T-helper 1 cell treated with Interleukin-12 subunit alpha and Interleukin-12 subunit beta and Interleukin-4 antibody, amounts not matched to agents 30 μg/mL and 1 μg/mL, for 36 hours (primary cell): ENCODE results near the gene HMGXB4.
"Not testable (repeated sequence)": the region's sequence is repeated elsewhere in the genome, so short reads cannot be mapped to it uniquely, and the experiment has no call there.

ENCODE experiments used
- H3K27ac Mint-ChIP-seq: one replicate; pipeline ENCODE4 v1.8.0; 2021; ENCODE audit warnings: mild to moderate bottlenecking, mixed read lengths
- H3K27me3 Mint-ChIP-seq: one replicate; pipeline ENCODE4 v1.8.0; 2021; ENCODE audit warnings: low read depth, mixed read lengths
- H3K36me3 Mint-ChIP-seq: one replicate; pipeline ENCODE4 v1.8.0; 2021; ENCODE audit warnings: low read depth, mixed read lengths
- H3K4me1 Mint-ChIP-seq: one replicate; pipeline ENCODE4 v1.8.0; 2021; ENCODE audit warnings: low read depth, mixed read lengths
- H3K4me3 Mint-ChIP-seq: one replicate; pipeline ENCODE4 v1.8.0; 2021; ENCODE audit warnings: mild to moderate bottlenecking, moderate library complexity, mixed read lengths
- H3K9me3 Mint-ChIP-seq: one replicate; pipeline ENCODE4 v1.8.0; 2021; ENCODE audit warnings: mixed read lengths

The HMGXB4 gene

GRCh38 chr22:35230839-35231584 lies 26.3 kb upstream of the HMGXB4 start:
- Mint-ChIP-seq H3K27ac (no peak overlapping the region), H3K4me3 (peak overlapping the region; percentile 49), H3K27me3 (peaks cover 15% of the 10 kb centered on the region), H3K9me3 (no peaks in the 10 kb centered on the region), H3K4me1 (peaks cover 8% of the 10 kb centered on the region), H3K36me3 (no peaks in the 10 kb centered on the region)

- peaks cover 8% of the 10 kb centered on the region for H3K4me1 Mint-ChIP-seq
- no peak overlapping the region for H3K27ac Mint-ChIP-seq
- H3K36me3 Mint-ChIP-seq = no peaks in the 10 kb centered on the region
- no peak overlapping the region for H3K4me3 Mint-ChIP-seq
- no peaks in the 10 kb centered on the region for H3K9me3 Mint-ChIP-seq
- peaks cover 21% of the 10 kb centered on the region for H3K27me3 Mint-ChIP-seq
Observed at GRCh38 chr22:35231585-35232084, 25.7 kb upstream of the HMGXB4 start.

- not testable (repeated sequence) for H3K4me3 Mint-ChIP-seq, H3K36me3 Mint-ChIP-seq, H3K4me1 Mint-ChIP-seq, H3K27ac Mint-ChIP-seq
- peaks cover 19% of the 10 kb centered on the region for H3K9me3 Mint-ChIP-seq
- peaks cover 42% of the 10 kb centered on the region for H3K27me3 Mint-ChIP-seq
Observed at GRCh38 chr22:35238749-35239148, 18.5 kb upstream of the HMGXB4 start.

- H3K4me3 Mint-ChIP-seq, H3K4me1 Mint-ChIP-seq, H3K9me3 Mint-ChIP-seq, H3K36me3 Mint-ChIP-seq, H3K27ac Mint-ChIP-seq: not testable (repeated sequence)
- H3K27me3 Mint-ChIP-seq = peaks cover 39% of the 10 kb centered on the region
Observed at GRCh38 chr22:35244507-35244906, 12.8 kb upstream of the HMGXB4 start.

- no peak overlapping the region for H3K27ac Mint-ChIP-seq
- peaks cover 15% of the 10 kb centered on the region for H3K27me3 Mint-ChIP-seq
Observed at GRCh38 chr22:35250156-35250555, 7.1 kb upstream of the HMGXB4 start.

GRCh38 chr22:35253946-35254345 lies 3.3 kb upstream of the HMGXB4 start:
- no peaks in the 10 kb centered on the region for H3K9me3 Mint-ChIP-seq
- no peak overlapping the region for H3K27ac Mint-ChIP-seq
- H3K36me3 Mint-ChIP-seq = peaks cover 4% of the 10 kb centered on the region
- no peaks in the 10 kb centered on the region for H3K27me3 Mint-ChIP-seq
- peaks cover 11% of the 10 kb centered on the region for H3K4me1 Mint-ChIP-seq
- H3K4me3 Mint-ChIP-seq = no peak overlapping the region

More at GRCh38 chr22:35250156-35250555, 7.1 kb upstream of the HMGXB4 start:
- Mint-ChIP-seq H3K4me3 (no peak overlapping the region), H3K36me3 (no peaks in the 10 kb centered on the region), H3K9me3 (no peaks in the 10 kb centered on the region), H3K4me1 (no peaks in the 10 kb centered on the region)

- Mint-ChIP-seq H3K9me3 (no peaks in the 10 kb centered on the region), H3K27ac (peak overlapping the region; percentile 91), H3K4me3 (peak overlapping the region; percentile 89), H3K4me1 (peaks cover 27% of the 10 kb centered on the region), H3K36me3 (peaks cover 11% of the 10 kb centered on the region), H3K27me3 (no peaks in the 10 kb centered on the region)
Observed at GRCh38 chr22:35257002-35257320, 332 bp upstream of the HMGXB4 start.

- H3K27me3 Mint-ChIP-seq = no peaks in the 10 kb centered on the region
- H3K4me3 Mint-ChIP-seq = peak overlapping the region; percentile 92
- H3K9me3 Mint-ChIP-seq = no peaks in the 10 kb centered on the region
- H3K27ac Mint-ChIP-seq = peak overlapping the region; percentile 85
- H3K36me3 Mint-ChIP-seq = peaks cover 14% of the 10 kb centered on the region
- peaks cover 27% of the 10 kb centered on the region for H3K4me1 Mint-ChIP-seq
Observed at GRCh38 chr22:35258191-35258988, 1.1 kb downstream of the HMGXB4 start.

GRCh38 chr22:35264986-35265385 lies 7.7 kb downstream of the HMGXB4 start:
- Mint-ChIP-seq H3K9me3 (no peaks in the 10 kb centered on the region), H3K4me1 (peaks cover 12% of the 10 kb centered on the region), H3K36me3 (peaks cover 39% of the 10 kb centered on the region), H3K4me3 (no peak overlapping the region), H3K27me3 (no peaks in the 10 kb centered on the region), H3K27ac (no peak overlapping the region)

- peaks cover 7% of the 10 kb centered on the region for H3K4me1 Mint-ChIP-seq
- H3K9me3 Mint-ChIP-seq = no peaks in the 10 kb centered on the region
- no peak overlapping the region for H3K27ac Mint-ChIP-seq
- no peaks in the 10 kb centered on the region for H3K27me3 Mint-ChIP-seq
- H3K36me3 Mint-ChIP-seq = peaks cover 41% of the 10 kb centered on the region
- H3K4me3 Mint-ChIP-seq = no peak overlapping the region
Observed at GRCh38 chr22:35266277-35266676, 9.0 kb downstream of the HMGXB4 start.

- H3K9me3 Mint-ChIP-seq = no peaks in the 10 kb centered on the region
- no peak overlapping the region for H3K27ac Mint-ChIP-seq
- H3K4me3 Mint-ChIP-seq = no peak overlapping the region
- peaks cover 23% of the 10 kb centered on the region for H3K4me1 Mint-ChIP-seq
- no peaks in the 10 kb centered on the region for H3K27me3 Mint-ChIP-seq
- H3K36me3 Mint-ChIP-seq = peaks cover 39% of the 10 kb centered on the region
Observed at GRCh38 chr22:35269630-35270029, 12.3 kb downstream of the HMGXB4 start.

GRCh38 chr22:35274154-35274871 lies 17.0 kb downstream of the HMGXB4 start:
- Mint-ChIP-seq H3K27ac (peak overlapping the region; percentile 67), H3K4me3 (no peak overlapping the region), H3K9me3 (no peaks in the 10 kb centered on the region), H3K36me3 (peaks cover 24% of the 10 kb centered on the region), H3K4me1 (peaks cover 20% of the 10 kb centered on the region), H3K27me3 (no peaks in the 10 kb centered on the region)

- Mint-ChIP-seq H3K9me3 (no peaks in the 10 kb centered on the region), H3K4me1 (peaks cover 25% of the 10 kb centered on the region), H3K27me3 (no peaks in the 10 kb centered on the region), H3K4me3 (no peak overlapping the region), H3K36me3 (peaks cover 26% of the 10 kb centered on the region), H3K27ac (no peak overlapping the region)
Observed at GRCh38 chr22:35275580-35275979, 18.3 kb downstream of the HMGXB4 start.

- Mint-ChIP-seq H3K36me3 (peaks cover 28% of the 10 kb centered on the region), H3K27me3 (no peaks in the 10 kb centered on the region), H3K9me3 (no peaks in the 10 kb centered on the region), H3K27ac (no peak overlapping the region), H3K4me1 (peaks cover 26% of the 10 kb centered on the region), H3K4me3 (no peak overlapping the region)
Observed at GRCh38 chr22:35276019-35276418, 18.7 kb downstream of the HMGXB4 start.
